ENCODE results near the gene HDHD2.

The HDHD2 gene

DNA sequence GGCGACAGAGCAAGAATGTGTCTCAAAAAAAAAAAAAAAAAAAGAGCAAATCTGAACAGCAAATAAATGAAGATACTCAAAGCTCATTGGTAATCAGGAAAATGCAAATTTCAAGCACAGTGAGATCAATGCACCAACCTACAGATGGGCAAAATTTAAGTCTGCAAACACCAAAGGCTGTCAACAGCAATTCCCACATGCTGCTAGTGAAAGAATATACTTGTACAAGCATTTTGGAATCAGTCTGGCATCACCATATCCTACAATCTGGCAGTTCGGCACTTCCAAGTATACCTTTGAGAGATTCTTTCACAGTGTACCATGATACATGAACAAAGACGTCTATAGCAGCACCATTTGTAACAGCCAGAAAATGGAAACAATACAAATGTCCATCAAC is 4.1 kb downstream of the HDHD2 start:
- DNase-seq (ENCODE audit: low spot score), result no peak

DNA sequence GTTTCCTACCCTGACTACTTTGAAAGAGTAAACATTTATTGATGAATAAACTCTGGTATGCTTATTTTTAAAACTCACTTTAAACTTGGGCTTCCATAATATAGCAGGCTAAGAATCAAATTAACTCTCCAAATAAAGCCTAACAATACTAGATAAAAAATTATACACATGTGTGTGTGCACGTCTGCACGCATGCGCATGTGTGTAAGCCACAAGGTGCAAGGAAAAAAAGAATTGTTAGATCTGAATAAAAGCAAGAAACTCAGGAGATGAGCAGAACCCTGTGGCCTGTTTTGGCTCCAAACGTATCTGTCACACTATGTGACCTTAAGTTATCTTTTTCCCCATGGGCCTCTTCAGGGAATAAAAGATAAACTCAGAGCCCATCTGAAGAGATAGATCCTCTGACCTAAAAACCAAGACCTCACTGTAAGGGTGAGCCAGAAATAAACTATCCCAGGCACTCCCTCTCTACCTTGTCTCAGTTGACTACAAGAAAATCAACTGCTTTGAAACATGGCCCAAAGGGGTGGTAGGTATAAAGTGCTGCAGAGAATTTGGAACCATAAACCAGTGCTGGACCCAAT is 6.3 kb downstream of the HDHD2 start:
- DNase-seq (ENCODE audit: low spot score), result no peak

DNA sequence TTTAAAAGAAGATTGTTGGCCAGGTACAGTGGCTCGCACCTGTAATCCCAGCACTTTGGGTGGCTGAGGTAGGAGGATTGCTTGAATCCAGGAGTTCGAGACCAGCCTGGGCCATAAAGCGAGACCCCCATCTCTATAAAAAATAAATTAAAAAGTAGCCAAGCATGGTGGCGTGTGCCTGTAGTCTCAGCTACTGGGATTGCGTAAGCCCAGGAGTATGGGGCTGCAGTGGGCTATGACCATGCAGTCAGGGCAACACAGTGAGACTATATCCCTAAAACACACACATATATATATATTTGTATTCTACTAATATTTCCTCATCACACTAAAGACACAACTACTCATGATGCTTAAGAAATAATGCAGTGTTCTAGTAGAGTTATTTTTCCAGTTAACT is 7.1 kb downstream of the HDHD2 start:
- DNase-seq (ENCODE audit: low spot score), result no peak

DNA sequence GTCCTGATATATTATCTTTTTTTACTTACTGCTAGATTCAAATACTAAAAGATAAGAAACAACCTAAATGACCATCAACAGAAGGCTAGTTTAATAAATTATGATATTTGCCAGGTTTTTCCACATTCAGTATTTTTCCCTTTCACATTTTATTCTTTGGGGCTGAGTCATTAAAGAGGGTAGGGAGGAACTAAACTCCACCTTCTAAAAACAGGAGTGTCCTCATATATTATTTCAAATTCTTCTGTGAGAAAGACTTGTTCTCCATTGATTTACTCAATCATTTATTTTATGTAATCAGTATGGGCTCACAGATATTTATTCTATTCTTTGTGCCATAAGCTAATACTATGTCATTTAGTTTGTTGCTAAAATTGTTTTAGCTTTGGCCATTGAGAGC is 9.0 kb downstream of the HDHD2 start:
- no peak for DNase-seq (ENCODE audit: low spot score)

DNA sequence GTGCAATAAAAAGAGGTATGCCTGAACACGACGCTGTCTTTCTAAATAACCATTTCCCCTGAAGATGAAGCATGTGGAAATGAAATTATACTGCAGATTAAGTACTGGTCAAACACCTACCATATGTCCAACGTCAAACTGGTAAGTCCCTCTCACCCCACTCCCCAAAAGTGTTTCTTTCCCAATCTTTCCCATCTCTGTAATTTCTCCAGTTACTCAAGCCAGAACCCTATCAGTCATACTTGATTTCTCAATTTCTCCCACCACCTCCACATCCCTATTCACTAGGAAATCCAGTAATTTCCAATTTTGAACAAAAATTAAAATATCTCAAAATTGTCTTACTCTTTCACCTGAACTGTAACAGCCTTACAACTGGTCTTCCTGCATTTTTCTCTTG is 29.2 kb downstream of the HDHD2 start:
- DNase-seq (ENCODE audit: low spot score), result no peak

DNA sequence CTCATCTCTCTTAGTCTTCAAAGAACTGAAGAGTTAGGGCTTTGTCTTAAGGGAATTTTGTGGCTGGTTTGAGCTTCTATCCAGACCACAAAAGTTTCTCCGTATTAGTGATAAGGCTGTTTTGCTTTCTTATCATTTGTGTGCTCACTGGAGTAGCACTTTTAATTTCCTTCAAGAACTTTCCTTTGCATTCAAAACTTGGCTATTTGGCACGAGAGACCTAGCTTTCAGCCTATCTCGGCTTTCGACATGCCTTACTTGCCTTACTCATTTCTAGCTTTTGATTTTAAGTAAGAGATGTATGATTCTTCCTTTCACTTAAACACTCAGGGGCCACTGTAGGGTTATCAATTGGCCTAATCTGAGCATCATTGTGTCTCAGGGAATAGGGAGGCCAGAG is 29.9 kb downstream of the HDHD2 start:
- DNase-seq (ENCODE audit: low spot score), result no peak

DNA sequence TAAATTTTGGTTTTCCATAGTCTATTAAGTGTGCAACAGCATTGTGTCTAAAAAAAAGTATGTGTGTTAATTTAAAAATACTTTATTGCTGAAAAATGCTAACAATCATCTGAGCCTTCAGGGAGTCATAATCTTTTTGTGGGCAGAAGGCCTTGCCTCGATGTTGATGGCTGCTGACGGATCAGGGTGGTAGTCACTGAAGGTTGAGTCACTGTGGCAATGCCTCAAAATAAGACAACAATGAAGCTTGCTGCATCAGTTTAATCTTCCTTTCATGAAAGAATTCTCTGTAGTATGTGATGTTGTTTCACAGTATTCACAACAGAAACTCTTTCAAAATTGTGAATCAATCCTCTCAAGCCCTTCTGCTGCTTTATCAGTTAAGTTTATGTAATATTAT is 31.3 kb downstream of the HDHD2 start:
- DNase-seq (ENCODE audit: low spot score), result no peak

DNA sequence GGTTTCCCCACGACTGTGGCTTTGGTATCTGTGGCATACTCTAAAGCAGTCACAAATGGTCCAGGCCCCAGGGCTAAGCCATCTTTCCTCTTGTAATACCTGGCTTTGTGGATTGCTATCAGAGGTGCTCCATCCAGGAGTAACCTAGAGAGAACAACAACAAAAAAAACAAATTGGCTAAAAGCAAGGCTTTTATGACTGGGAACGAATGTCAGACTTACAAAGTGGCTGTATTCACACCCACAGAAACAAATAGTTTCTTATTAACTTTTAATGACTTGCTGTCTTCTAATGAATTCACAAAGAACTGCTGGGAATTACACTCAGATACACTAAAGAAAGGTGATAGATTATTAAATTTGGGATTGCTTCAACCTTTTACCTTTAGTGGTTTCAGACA is 35.1 kb downstream of the HDHD2 start:
- DNase-seq (ENCODE audit: low spot score), result no peak

DNA sequence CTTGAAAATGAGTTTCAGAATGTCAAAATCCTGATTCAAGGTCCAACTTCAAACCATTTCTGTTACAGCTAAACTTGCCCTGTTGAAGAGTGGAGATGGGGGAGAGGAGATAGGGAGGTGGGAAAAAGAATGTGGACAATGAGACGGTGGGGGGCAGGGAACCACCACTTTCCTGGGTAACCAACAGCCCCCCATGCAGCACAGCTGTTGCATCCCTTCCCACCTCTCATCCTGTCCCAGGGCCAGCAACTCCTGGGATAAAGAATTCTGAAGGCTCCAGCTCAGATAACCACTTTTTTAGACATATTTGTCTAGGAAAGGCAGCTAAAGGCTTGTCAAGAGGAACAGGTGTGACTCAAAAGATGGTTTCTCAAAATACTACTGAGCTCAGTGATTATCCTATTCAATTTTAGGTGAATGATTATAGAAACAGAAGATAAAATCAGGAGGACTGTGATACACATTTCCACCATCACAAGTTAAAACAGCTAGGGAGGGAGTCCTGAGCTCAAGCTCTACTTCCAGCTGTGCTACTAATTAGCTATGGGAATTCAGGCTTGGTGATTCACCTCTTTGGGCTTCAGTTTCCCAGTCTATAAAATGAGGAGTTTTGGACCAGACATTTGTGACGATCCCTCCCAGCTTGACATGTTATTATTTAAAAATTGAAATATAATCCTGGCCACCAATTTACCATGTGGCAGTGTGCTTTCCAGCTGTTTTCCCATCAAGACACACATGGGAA is 36.3 kb downstream of the HDHD2 start:
- DNase-seq (ENCODE audit: low spot score), result peak; percentile 22

DNA sequence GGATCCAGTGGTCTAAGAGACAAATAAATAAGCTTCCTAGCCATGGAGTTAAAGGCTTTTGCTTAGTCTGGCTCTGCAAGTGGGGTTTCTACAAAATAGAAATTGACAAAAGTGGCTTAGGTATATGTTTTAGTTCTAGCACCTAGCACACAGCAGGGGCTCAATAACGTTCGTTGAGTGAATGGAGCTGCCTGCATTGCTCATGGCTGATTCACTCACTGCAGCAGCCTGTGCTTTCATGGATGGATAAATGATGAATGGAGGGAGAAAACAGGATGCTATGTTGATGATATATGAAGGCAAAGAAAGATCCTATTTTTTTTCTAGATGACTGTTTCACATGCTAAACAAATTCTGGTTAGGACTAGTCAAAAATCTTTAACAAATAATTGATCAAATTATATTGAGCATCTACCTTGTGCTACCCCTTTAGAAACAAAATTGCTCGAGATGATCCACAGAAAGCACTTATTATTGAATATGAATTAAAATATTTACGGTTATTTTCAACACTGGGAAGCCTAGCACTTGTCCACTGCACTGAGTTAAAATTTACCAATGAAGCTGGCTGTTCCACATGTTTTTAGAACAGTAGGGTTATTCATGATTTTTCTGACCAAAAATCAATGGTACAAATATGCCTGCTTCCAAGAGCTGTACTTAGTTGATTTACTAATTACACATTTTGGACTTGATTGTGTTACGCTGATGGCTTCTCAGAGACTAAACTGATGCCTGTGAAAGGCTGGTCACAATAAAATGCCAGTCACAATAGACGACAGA is 39.6 kb downstream of the HDHD2 start:
- DNase-seq (ENCODE audit: low spot score), result no peak

DNA sequence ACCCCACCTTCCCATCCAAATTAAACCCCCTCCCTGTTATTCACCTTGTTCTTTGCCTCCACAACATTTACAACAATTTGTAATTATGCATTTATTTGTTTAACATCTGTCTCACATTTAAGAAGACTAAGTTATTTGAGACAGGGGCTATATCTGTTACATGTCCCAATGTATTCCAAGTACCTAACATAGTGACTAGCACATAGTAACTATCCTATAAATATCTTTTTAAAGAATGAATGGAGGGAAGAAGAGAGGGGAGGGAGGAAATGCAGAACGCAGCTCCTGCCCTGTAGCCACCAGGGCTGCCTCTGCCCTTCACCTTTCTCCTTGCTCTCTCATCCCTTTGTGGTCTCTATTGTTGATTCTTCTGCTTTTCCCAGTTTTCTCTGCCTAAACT is 40.6 kb downstream of the HDHD2 start:
- no peak for DNase-seq (ENCODE audit: low spot score)

DNA sequence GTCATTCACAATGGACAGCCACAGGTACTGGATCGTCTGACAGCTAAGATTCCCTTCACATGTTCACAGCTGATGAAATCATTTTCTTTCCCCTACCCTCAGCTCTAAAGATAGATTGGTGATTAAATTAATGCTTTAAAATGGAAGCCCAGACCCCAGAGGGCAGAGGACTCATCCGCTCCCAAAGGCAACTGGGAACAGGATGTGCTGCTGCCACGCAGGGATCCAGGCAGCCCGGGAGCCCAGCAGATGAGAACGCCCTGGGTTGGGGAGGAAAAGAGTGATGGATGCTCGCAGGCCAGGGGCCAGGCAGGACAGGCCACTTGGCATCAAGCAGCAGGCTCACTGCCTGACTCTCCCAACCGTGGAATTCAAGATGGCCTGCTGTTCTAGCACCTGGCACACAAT is 41.3 kb downstream of the HDHD2 start:
- no peak for DNase-seq (ENCODE audit: low spot score)

DNA sequence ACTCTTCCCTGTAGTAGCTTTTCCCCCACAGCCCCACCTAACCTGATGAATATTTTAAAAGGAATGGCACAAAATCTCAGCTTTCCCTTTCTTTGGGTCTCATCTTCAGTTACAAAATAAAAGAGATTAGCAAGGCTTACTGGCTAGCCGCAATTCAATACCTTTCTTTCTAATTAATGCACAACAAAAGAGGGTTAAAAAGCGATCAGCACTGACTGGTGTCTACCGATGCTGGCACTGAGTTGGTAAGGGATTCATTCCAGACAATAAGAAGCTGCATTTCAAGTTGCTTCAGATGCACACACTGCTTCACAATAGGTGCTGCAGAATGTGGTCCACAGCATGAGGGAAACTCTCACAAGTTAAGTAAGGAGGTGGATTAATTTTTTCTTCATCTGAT is 41.9 kb downstream of the HDHD2 start:
- DNase-seq (ENCODE audit: low spot score), result no peak

DNA sequence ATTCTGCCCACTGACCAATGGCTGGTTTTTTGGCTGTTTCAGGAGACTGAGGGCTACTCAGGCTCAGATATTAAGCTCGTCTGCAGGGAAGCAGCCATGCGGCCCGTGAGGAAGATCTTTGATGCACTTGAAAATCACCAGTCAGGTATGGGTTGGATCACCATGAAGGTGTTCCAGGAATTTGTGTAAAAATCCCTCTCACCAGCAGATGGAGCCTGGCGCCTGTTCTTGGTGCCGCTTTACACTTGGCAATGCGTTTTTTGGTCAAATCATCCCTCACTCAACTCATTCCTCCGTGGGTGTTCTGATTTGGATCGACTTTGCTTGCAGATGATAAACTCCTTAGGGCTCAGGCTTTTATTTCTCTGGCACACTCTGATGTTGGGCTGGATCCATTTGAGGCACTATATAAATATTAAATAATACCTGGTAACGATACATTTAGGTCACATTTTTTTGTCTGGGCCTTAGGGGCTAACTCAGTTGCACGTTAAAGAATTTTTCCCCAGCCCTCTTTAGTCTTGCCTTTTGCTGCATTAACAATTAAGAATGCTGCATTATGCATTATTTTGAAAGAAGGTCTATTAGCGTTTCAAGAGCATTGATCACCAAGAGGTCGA is 50.0 kb downstream of the HDHD2 start:
- peak; percentile 72 for DNase-seq (ENCODE audit: low spot score)

DNA sequence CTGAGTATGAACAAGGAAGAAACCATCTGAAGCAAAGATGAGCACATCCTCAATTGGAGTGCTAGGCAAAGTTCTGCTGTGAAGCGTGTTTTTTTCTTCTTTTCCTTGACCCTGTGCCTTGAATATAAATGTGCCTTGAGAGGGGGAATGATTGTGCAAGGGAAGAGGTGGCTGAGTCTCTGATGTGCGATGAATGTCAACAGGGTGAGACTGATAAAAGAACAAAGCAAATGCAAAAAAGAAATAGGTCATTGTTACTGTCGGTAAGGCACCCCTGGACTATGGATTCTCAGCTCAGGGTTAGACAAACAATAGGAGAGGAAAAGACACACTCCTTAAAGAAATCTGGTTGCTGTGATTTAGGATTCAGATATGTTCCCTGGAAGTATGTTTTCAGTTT is 54.5 kb downstream of the HDHD2 start:
- DNase-seq (ENCODE audit: low spot score), result no peak

DNA sequence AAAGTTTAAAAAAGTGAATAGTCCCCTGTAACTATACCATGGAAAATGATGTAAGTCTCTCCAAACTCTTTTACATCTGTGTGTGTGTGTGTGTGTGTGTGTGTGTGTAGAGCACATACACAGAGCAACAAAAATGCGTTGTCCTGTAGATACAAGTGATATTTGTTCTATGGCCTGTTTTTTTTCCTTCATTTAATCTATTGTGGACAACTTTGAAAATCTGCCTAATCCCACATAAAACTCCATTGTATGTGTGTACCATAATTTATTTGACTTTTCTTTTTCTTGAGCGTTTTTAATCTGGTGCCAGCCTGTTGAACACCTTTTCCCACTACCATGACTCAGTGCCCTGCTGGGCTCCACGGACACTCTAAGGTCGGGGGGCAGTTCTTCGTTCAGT is 62.6 kb downstream of the HDHD2 start:
- DNase-seq (ENCODE audit: low spot score), result no peak

DNA sequence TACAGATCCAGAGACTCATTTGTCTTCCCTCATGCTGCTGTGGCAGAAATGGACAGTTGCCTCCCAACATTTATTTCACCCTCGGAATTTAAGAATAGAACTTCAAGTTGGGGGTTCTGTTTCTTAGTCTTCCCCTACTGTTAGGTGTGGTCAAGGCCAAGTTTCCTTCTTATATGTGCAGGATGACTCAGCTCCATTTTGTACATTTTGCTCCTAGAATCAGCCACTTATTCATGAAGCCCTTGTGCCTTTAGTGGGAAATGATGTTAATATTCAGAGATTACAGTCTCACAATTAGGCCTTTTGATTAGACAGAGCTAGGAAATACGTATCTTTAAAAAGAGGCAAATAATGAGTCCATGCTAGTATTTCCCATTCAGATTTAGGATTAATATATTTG is 68.7 kb downstream of the HDHD2 start:
- no peak for DNase-seq (ENCODE audit: low spot score)

DNA sequence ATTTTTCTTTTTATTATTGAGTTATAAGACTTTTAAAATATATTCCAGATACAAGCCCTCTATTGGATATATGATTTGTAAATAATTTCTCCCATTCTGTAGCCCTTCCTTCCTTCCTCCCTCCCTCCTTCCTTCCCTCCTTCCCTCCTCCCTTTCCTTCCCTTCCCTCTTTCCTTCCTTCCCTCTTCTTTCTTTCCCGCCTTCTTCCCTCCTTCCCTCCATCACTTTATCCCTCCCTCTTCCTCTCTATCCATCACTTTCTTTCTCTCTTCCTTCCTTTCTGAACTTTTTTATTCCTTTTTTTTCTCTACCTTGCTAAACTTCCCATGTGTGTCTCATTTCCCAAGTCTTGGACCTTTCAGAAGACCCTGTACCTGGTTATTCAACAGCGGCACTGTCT is 69.4 kb downstream of the HDHD2 start:
- DNase-seq (ENCODE audit: low spot score), result no peak

DNA sequence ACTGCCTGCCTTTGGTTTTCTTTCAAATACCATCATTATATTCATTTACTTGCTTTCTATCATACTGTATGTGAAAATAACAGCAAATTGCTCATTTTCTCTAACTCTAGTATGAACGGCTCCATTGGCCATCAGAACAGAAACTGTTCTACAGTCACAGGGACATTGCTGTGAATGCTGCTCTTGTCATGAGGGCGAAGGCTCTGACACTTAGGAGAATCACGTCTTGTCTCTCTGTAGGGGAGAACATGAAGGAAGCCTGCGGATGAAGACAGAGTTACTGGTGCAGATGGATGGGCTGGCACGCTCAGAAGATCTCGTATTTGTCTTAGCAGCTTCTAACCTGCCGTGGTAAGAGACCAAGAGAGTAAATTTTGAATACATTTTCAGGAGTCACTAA is 73.2 kb downstream of the HDHD2 start:
- DNase-seq (ENCODE audit: low spot score), result no peak

DNA sequence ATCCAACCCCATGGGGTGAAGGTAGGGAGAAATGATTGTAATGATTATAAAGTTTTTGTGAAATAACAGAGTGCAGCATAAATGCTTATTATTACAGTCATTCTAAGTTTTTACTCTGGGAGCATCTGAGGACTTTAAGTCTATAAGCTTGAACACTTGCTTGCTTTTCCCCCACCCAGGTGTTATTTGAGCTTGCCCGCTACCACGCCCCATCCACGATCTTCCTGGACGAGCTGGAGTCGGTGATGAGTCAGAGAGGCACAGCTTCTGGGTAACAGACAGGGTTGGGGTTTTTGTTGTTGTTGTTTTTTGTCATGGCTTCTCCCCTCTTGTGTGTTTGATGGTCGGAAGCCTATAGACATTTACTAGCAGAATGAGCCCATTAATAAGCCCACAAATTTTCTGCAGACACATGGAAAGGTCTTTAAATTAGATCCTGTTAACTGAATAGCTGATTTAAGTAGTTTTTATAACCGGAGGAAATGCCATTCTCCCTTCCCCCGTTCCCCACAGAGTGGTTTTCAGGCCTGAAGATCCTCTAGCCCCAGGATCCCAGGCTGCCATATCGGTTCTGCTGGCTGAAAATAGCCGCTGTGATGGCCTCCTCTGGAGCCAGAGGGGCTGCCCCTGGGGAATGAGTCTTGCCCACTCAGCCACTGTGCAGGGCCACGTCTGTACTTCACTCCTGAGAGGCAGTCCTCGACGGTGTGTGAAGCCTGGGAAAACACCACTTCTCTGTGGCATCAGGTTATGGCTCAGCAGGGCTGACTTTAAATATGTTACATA is 75.0 kb downstream of the HDHD2 start:
- DNase-seq (ENCODE audit: low spot score), result peak; percentile 22

DNA sequence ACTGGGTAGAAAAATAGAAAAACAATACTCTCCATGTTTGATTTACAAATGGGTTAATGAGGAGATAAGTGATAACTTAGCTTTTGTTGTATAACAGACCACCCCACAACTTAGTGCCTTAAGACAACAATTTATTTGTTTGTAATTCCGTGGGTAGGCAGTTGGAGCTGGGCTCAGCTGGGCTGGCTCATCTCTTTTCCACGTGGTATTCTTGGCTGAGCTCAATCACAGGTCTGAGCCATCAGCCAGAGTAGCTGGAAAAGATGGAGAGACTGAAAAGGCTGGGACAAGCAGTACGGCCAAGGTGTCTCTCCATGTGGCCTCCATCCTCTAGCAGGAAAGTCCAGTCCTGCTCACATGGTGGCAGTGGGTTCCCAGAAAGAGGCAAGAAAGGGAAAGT is 82.7 kb downstream of the HDHD2 start:
- DNase-seq (ENCODE audit: low spot score), result no peak

DNA sequence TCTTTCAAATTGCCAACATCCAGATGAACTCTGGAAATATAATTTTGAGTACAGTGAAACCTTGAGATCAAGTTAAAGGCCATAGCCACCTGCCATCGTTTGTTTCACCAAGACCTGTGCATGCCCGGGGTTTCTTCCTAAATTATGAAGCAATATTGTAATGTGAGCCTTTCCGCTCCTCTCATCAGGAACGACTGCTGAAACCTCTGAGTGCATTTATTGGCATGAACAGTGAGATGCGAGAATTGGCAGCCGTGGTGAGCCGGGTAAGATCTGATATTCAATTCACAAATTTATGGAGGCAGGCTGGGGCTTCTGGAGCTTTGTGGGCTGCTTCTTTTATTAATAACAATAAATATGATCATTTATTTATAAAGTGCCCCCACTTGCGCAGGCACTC is 87.2 kb downstream of the HDHD2 start:
- no peak for DNase-seq (ENCODE audit: low spot score)
